ENCODE measurements around the gene SORBS1.

The SORBS1 gene

DNA sequence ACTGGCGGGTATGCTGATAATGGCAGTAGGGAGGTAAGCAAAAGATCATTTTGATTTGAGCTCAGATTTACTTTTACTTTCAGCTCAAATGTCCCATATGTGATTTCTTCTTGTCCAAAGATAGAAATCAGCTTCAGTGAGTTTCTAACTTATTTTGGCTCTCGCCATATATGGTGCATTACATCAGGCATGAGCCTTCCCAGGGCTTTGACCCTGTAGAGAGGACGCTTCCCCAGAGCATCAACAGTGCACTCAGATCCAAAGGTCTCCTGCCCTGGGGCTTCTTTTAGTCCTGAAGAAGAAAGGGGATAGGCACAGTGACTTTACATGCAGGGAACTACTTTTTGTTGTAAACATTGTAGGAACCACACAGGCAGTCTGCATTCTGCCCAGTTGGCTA is 141.8 kb downstream of the SORBS1 start:
- TF ChIP-seq TCF12 (IDR thresholded peaks at IDR 0.05; ENCODE audit: low read depth) (no peak), RAD21 (IDR thresholded peaks at IDR 0.05; ENCODE audit: low read depth) (no peak), CREB1 (IDR thresholded peaks at IDR 0.05; ENCODE audit: low read depth) (no peak), ZBTB7A (IDR thresholded peaks at IDR 0.05; ENCODE audit: low read depth) (no peak)

DNA sequence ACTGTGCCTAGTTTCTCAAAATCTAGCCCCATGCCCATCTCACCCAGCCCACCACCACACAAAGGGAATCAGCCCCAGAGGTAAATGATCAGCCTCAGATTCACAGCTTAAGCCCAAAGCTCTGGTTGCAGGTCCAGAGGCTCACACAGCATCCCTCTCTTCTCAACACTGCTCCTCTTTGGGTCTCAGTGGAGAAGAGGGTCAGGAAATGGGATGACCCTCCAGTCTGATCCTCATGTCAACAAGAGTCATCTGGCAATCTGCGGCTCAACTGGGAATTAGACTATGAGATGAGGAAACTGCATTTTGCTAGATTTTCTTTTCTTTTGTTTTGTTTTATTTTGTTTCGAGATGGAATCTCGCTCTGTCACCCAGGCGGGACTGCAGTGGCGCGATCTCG is 144.2 kb downstream of the SORBS1 start:
- TF ChIP-seq, protein P1, sequence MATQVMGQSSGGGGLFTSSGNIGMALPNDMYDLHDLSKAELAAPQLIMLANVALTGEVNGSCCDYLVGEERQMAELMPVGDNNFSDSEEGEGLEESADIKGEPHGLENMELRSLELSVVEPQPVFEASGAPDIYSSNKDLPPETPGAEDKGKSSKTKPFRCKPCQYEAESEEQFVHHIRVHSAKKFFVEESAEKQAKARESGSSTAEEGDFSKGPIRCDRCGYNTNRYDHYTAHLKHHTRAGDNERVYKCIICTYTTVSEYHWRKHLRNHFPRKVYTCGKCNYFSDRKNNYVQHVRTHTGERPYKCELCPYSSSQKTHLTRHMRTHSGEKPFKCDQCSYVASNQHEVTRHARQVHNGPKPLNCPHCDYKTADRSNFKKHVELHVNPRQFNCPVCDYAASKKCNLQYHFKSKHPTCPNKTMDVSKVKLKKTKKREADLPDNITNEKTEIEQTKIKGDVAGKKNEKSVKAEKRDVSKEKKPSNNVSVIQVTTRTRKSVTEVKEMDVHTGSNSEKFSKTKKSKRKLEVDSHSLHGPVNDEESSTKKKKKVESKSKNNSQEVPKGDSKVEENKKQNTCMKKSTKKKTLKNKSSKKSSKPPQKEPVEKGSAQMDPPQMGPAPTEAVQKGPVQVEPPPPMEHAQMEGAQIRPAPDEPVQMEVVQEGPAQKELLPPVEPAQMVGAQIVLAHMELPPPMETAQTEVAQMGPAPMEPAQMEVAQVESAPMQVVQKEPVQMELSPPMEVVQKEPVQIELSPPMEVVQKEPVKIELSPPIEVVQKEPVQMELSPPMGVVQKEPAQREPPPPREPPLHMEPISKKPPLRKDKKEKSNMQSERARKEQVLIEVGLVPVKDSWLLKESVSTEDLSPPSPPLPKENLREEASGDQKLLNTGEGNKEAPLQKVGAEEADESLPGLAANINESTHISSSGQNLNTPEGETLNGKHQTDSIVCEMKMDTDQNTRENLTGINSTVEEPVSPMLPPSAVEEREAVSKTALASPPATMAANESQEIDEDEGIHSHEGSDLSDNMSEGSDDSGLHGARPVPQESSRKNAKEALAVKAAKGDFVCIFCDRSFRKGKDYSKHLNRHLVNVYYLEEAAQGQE (IDR thresholded peaks at IDR 0.05; ENCODE audit: low read depth) = no peak
- TF ChIP-seq, protein P2, sequence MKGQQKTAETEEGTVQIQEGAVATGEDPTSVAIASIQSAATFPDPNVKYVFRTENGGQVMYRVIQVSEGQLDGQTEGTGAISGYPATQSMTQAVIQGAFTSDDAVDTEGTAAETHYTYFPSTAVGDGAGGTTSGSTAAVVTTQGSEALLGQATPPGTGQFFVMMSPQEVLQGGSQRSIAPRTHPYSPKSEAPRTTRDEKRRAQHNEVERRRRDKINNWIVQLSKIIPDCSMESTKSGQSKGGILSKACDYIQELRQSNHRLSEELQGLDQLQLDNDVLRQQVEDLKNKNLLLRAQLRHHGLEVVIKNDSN (IDR thresholded peaks at IDR 0.05) = no peak
- TF ChIP-seq FOXM1 (IDR thresholded peaks at IDR 0.05; ENCODE audit: borderline replicate concordance, low read depth) = no peak
- TF ChIP-seq NFIC (IDR thresholded peaks at IDR 0.05) = no peak
- no peak for TF ChIP-seq ZBTB7A (IDR thresholded peaks at IDR 0.05; ENCODE audit: low read depth)
- TF ChIP-seq YY1 (IDR thresholded peaks at IDR 0.05; ENCODE audit: low read depth) = no peak
- TF ChIP-seq EP300 (IDR thresholded peaks at IDR 0.05; ENCODE audit: borderline replicate concordance) = no peak
- no peak for TF ChIP-seq CEBPB (IDR thresholded peaks at IDR 0.05)

DNA sequence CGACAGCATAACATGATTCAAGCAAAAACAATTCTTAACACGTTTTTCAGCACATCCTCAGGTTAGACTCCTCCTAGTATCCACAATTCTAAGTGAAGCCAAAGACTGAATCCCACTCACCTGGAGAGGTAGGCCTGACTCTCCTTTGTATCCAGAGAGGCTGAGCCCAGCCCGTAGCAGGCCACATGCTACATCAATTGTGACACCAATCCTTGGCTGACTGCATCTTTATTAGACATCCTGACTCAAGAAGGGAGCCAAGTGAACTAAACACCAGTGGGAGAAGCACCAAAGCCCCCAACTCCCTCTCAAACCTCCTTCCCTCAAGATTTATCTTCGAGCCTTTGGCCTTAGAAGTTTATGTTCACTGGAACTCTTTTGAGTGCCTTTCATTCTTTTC is 144.9 kb downstream of the SORBS1 start:
- TF ChIP-seq RAD21 (IDR thresholded peaks at IDR 0.05; ENCODE audit: low read depth) (no peak), EGR1 (IDR thresholded peaks at IDR 0.05) (no peak)

DNA sequence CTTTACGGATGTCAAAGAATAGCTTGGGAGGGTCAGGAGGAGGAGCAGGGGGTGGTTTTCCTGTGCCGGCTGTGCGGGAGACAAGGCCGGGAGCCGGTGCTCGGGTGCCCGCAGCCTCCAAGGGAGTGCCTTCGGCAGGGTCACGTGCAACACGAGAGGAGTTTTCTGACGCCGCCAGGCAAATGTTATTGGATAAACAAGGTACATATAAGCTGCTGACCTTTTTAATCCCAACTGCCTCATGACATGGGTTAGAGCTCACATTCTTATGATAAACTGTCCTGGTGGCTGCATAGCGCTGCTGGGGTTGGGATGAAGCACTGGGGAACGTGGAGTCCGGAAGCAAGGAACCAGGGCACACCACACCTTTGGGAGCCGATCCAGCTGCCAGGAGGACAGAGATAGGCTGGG is 145.5 kb downstream of the SORBS1 start:
- no peak for TF ChIP-seq TCF12 (IDR thresholded peaks at IDR 0.05; ENCODE audit: low read depth)
- TF ChIP-seq EGR1 (IDR thresholded peaks at IDR 0.05) = no peak
- TF ChIP-seq CEBPB (IDR thresholded peaks at IDR 0.05) = no peak
- no peak for TF ChIP-seq TAF1 (IDR thresholded peaks at IDR 0.05; ENCODE audit: low read depth)
- TF ChIP-seq EP300 (IDR thresholded peaks at IDR 0.05; ENCODE audit: borderline replicate concordance) = no peak
- no peak for TF ChIP-seq TEAD4 (IDR thresholded peaks at IDR 0.05)
- no peak for TF ChIP-seq CREB1 (IDR thresholded peaks at IDR 0.05; ENCODE audit: low read depth)
- no peak for TF ChIP-seq FOXM1 (IDR thresholded peaks at IDR 0.05; ENCODE audit: borderline replicate concordance, low read depth)
- TF ChIP-seq YY1 (IDR thresholded peaks at IDR 0.05; ENCODE audit: low read depth) = no peak
- no peak for TF ChIP-seq NFIC (IDR thresholded peaks at IDR 0.05)
- TF ChIP-seq, protein P2 (IDR thresholded peaks at IDR 0.05) = no peak
- TF ChIP-seq ZBTB7A (IDR thresholded peaks at IDR 0.05; ENCODE audit: low read depth) = no peak

DNA sequence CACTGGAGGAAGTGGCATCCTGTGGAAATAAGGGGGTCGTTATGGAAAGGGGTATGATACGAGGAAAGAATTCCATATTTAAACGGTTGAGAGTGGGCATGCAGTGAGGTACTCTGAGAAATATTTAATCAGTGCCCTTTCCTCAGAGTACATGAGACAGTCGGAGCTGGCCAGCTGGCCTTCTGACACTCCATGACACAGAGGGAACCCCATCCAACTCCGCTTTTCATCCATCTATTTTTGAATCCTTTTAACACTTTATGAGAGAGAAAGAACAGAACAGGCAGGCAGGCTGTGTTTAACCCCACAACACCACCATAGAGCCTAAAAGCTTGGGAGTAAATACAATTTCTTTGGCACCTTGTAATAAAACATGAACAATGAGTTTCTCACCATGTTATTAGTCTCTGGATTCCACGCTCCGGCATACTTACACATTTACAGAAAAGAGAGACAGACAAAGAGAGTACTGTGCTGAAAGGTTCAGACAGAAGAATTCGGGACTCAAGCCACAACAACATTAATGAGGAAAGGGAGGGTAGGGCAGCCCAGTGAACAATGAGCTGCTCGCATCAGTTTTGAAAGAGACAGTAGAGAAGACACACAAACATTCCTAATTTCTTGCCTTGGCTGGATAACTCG is 146.2 kb downstream of the SORBS1 start:
- TF ChIP-seq, protein P2 (IDR thresholded peaks at IDR 0.05) = no peak
- TF ChIP-seq YY1 (IDR thresholded peaks at IDR 0.05; ENCODE audit: low read depth) (no peak), CEBPB (IDR thresholded peaks at IDR 0.05) (no peak), TCF12 (IDR thresholded peaks at IDR 0.05; ENCODE audit: low read depth) (no peak), EP300 (IDR thresholded peaks at IDR 0.05; ENCODE audit: borderline replicate concordance) (no peak), RAD21 (IDR thresholded peaks at IDR 0.05; ENCODE audit: low read depth) (no peak), NFIC (IDR thresholded peaks at IDR 0.05) (no peak)
- TF ChIP-seq, protein P1 (IDR thresholded peaks at IDR 0.05; ENCODE audit: low read depth) = no peak

DNA sequence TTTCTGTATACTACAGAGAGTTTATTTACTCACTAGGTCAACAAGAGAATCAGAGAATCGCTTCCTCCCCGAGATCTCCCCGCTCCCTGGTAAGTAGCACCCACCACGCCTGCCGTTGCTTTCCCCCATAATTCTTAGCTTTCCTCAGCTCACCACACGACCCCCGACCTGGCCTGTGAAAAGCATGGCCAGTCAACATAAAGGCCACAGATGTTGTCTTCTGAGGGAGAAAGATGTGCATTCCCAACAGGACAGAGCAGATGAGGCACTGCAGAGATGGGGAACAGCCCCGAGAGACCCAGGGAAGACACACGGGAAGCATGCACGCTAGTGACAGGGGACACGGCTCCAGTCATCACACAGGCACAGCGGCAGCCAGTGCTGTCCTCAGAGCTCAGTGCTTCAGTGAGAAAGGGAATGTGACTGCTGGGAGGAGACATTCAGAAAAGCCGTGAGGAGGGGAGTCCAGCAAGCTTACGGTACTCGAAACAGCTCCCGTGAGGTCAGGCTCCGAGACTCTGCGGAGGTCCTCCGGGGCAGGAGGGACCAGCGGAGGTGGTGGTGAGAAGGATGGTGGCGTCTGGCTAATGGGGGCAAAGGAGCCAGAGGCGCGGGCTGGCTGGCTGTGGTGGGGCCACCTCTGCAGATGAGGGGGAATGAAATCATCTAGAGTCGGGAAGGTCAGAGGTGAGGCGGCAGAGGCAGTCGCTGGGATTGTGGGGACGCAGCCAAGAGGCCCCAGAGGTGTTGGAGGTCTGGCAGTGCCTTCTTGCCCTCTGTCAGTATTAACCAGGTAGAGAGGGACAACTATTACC is 146.9 kb downstream of the SORBS1 start:
- TF ChIP-seq TAF1 (IDR thresholded peaks at IDR 0.05; ENCODE audit: low read depth) = no peak
- no peak for TF ChIP-seq CEBPB (IDR thresholded peaks at IDR 0.05)
- TF ChIP-seq, protein P2 (IDR thresholded peaks at IDR 0.05) = no peak
- no peak for TF ChIP-seq RAD21 (IDR thresholded peaks at IDR 0.05; ENCODE audit: low read depth)
- TF ChIP-seq, protein P1 (IDR thresholded peaks at IDR 0.05; ENCODE audit: low read depth) = no peak
- TF ChIP-seq EP300 (IDR thresholded peaks at IDR 0.05; ENCODE audit: borderline replicate concordance) = no peak
- no peak for TF ChIP-seq EGR1 (IDR thresholded peaks at IDR 0.05)
- no peak for TF ChIP-seq TEAD4 (IDR thresholded peaks at IDR 0.05)
- no peak for TF ChIP-seq TCF12 (IDR thresholded peaks at IDR 0.05; ENCODE audit: low read depth)
- no peak for TF ChIP-seq FOXM1 (IDR thresholded peaks at IDR 0.05; ENCODE audit: borderline replicate concordance, low read depth)
- TF ChIP-seq CREB1 (IDR thresholded peaks at IDR 0.05; ENCODE audit: low read depth) = no peak
- no peak for TF ChIP-seq ZBTB7A (IDR thresholded peaks at IDR 0.05; ENCODE audit: low read depth)
- TF ChIP-seq YY1 (IDR thresholded peaks at IDR 0.05; ENCODE audit: low read depth) = no peak
- TF ChIP-seq, protein P3, sequence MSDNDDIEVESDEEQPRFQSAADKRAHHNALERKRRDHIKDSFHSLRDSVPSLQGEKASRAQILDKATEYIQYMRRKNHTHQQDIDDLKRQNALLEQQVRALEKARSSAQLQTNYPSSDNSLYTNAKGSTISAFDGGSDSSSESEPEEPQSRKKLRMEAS (IDR thresholded peaks at IDR 0.05) = no peak
- TF ChIP-seq NFIC (IDR thresholded peaks at IDR 0.05) = no peak

Measured in Ishikawa (cell line).